Neural progenitor cell (in vitro differentiated cells): ENCODE measurements around the gene PKDREJ. TPM values are rescaled to one million over a fixed set of nuclear protein-coding genes. Genes with fewer than 3 reads are reported as not detected.

Source experiments
- DNase-seq: peaks from one replicate; pipeline ENCODE4 v3.0.0-alpha.2; 2016; ENCODE audit warnings: low spot score
- H2AFZ ChIP-seq: fragments of 200-600 bp; sonication (generic); replicated peaks from 2 replicates; pipeline ENCODE4 v1.6.1; 2016; ENCODE audit warnings: antibody characterized with exemption
- H3F3A ChIP-seq: fragments of 200-600 bp; sonication (generic); 2 replicates; pipeline ENCODE4 v1.6.1; 2016; ENCODE audit warnings: antibody characterized with exemption, low read depth
- H3K27ac ChIP-seq: fragments of 200-600 bp; sonication (generic); 2 replicates; pipeline ENCODE4 v1.5.1; 2016; ENCODE audit warnings: mild to moderate bottlenecking
- H3K27me3 ChIP-seq: fragments of 200-600 bp; sonication (generic); 2 replicates; pipeline ENCODE4 v1.6.1; 2016; ENCODE audit warnings: mild to moderate bottlenecking, moderate library complexity
- H3K36me3 ChIP-seq: fragments of 200-600 bp; sonication (generic); 2 replicates; pipeline ENCODE4 v1.5.1; 2016
- H3K4me1 ChIP-seq: fragments of 200-600 bp; sonication (generic); 2 replicates; pipeline ENCODE4 v1.6.1; 2016; ENCODE audit warnings: mixed run types
- H3K4me2 ChIP-seq: fragments of 200-600 bp; sonication (generic); 2 replicates; pipeline ENCODE4 v1.6.1; 2016
- H3K4me3 ChIP-seq: fragments of 200-600 bp; sonication (generic); 2 replicates; pipeline ENCODE4 v1.5.1; 2016
- H3K79me2 ChIP-seq: fragments of 200-600 bp; sonication (generic); 2 replicates; pipeline ENCODE4 v1.6.1; 2016; ENCODE audit warnings: low read depth
- H3K9ac ChIP-seq: fragments of 200-600 bp; sonication (generic); 2 replicates; pipeline ENCODE4 v1.6.1; 2016
- H3K9me3 ChIP-seq: fragments of 200-600 bp; sonication (generic); 2 replicates; pipeline ENCODE4 v1.5.1; 2016; ENCODE audit warnings: low read depth
- H4K20me1 ChIP-seq: fragments of 200-600 bp; sonication (generic); 2 replicates; pipeline ENCODE4 v1.6.1; 2016; ENCODE audit warnings: low read depth
- H3K27ac Mint-ChIP-seq: 3 replicates; pipeline ENCODE4 v1.8.0; 2021; ENCODE audit warnings: mixed read lengths
- H3K27me3 Mint-ChIP-seq: 2 replicates; pipeline ENCODE4 v1.8.0; 2022; ENCODE audit warnings: low read depth, mild to moderate bottlenecking, inconsistent platforms, moderate library complexity, mixed read lengths; ENCODE audit not compliant: insufficient read depth
- H3K36me3 Mint-ChIP-seq: 3 replicates; pipeline ENCODE4 v1.8.0; 2021; ENCODE audit warnings: mixed read lengths
- H3K4me1 Mint-ChIP-seq: 3 replicates; pipeline ENCODE4 v1.8.0; 2021; ENCODE audit warnings: mixed read lengths
- H3K4me3 Mint-ChIP-seq: 3 replicates; pipeline ENCODE4 v1.8.0; 2021; ENCODE audit warnings: mild to moderate bottlenecking, moderate library complexity, mixed read lengths
- H3K9me3 Mint-ChIP-seq: 3 replicates; pipeline ENCODE4 v1.8.0; 2020; ENCODE audit warnings: mixed read lengths
- EZH2 ChIP-seq: fragments of 200-600 bp; sonication (generic); IDR thresholded peaks from 2 replicates; pipeline ENCODE4 v1.6.1; 2017; ENCODE audit warnings: antibody characterized with exemption, mild to moderate bottlenecking, moderate library complexity
- EZH2phosphoT487 ChIP-seq: fragments of 200-600 bp; sonication (generic); IDR thresholded peaks from 2 replicates; pipeline ENCODE4 v1.6.1; 2017; ENCODE audit warnings: antibody characterized with exemption
- total RNA-seq: library from RNA; depleted of rRNA; stranded (reverse); fragments of >200 nt; gene quantifications from 2 replicates; pipeline ENCODE4 v1.2.3, GENCODE V29; 2015; ENCODE audit warnings: low replicate concordance
- TF ChIP-seq, protein P1 (sequence below): fragments of 200-600 bp; sonication (generic); IDR thresholded peaks from 2 replicates; pipeline ENCODE4 v1.5.1; 2017; ENCODE audit warnings: antibody characterized with exemption, mild to moderate bottlenecking

The PKDREJ gene
- total RNA-seq, 1 donor from 2014 or later: not detected

DNA sequence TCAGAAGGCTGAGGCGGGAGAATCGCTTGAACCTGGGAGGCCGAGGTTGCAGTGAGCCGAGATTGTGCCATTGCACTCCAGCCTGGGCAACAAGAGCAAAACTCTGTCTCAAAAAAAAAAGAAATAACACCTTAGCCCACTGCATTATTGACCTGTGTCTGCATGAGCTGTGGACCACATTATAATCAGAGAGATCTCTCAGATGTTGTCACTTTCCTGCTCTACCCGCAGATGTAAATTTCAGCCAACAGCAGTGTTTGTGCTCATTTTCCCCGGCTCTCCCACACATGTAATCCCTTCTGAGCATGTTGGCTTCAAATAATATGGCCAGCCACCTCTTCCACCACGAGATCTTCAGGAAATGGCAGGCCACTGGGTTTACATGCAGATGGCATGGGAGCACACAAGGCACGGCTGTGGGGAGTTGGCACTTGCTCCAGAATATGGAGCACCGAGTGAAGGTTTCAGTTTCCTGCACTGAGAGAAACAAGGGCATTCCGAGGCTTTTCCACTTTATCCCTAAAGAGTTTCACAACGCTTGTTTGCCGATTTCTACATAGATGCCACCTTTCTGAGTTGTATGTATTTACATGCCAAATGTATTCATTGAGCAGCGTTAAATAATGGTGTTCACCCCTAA lies 32.8 kb downstream of the PKDREJ start:
- no peaks in the 10 kb centered on the region for H3F3A ChIP-seq
- H3K4me3 ChIP-seq: no peak overlapping the region
- H3K4me3 Mint-ChIP-seq: no peak overlapping the region
- no peaks in the 10 kb centered on the region for H3K36me3 ChIP-seq
- peaks cover 8% of the 10 kb centered on the region for H3K4me1 Mint-ChIP-seq
- no peak overlapping the region for H3K4me2 ChIP-seq
- no peak overlapping the region for H3K27ac ChIP-seq
- H4K20me1 ChIP-seq: no peaks in the 10 kb centered on the region
- H3K36me3 Mint-ChIP-seq: peaks cover 3% of the 10 kb centered on the region
- no peaks in the 10 kb centered on the region for H3K4me1 ChIP-seq
- no peak for DNase-seq
- H3K79me2 ChIP-seq: no peaks in the 10 kb centered on the region
- TF ChIP-seq, protein P1, sequence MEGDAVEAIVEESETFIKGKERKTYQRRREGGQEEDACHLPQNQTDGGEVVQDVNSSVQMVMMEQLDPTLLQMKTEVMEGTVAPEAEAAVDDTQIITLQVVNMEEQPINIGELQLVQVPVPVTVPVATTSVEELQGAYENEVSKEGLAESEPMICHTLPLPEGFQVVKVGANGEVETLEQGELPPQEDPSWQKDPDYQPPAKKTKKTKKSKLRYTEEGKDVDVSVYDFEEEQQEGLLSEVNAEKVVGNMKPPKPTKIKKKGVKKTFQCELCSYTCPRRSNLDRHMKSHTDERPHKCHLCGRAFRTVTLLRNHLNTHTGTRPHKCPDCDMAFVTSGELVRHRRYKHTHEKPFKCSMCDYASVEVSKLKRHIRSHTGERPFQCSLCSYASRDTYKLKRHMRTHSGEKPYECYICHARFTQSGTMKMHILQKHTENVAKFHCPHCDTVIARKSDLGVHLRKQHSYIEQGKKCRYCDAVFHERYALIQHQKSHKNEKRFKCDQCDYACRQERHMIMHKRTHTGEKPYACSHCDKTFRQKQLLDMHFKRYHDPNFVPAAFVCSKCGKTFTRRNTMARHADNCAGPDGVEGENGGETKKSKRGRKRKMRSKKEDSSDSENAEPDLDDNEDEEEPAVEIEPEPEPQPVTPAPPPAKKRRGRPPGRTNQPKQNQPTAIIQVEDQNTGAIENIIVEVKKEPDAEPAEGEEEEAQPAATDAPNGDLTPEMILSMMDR: no peak
- TF ChIP-seq EZH2phosphoT487 (no peak), EZH2 (no peak)
- no peaks in the 10 kb centered on the region for H3K9me3 ChIP-seq
- peaks cover 2% of the 10 kb centered on the region for H3K27me3 Mint-ChIP-seq
- H3K9me3 Mint-ChIP-seq: no peaks in the 10 kb centered on the region
- no peak overlapping the region for H2AFZ ChIP-seq
- no peak overlapping the region for H3K9ac ChIP-seq
- H3K27ac Mint-ChIP-seq: no peak overlapping the region
- H3K27me3 ChIP-seq: no peaks in the 10 kb centered on the region

DNA sequence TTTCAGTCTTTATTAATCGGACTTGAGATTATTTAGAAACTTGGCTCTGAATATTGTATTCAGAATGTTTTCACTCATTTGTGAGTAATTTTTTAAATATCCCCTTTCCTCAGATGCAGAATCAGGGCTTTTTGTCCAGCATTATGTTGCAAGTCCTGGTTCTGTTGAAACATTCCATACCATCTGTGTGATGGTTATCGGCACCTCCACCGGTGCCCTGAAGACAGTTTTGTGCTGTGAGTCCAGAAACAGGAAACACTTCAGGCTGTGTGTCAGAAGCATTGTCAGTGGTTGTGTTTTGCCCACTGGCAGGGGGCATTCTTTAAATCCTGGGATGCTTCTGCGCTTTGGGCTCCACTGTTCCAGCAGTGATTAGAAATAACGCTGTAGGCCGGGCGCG lies 33.4 kb downstream of the PKDREJ start:
- Histone ChIP-seq H3K79me2 (no peaks in the 10 kb centered on the region), H3F3A (no peaks in the 10 kb centered on the region), H3K4me1 (no peaks in the 10 kb centered on the region), H3K27ac (no peak overlapping the region), H3K27me3 (no peaks in the 10 kb centered on the region), H2AFZ (no peak overlapping the region), H3K4me3 (no peak overlapping the region), H3K4me2 (no peak overlapping the region), H4K20me1 (no peaks in the 10 kb centered on the region), H3K9ac (no peak overlapping the region), H3K36me3 (no peaks in the 10 kb centered on the region), H3K9me3 (no peaks in the 10 kb centered on the region)
- Mint-ChIP-seq H3K4me1 (peaks cover 15% of the 10 kb centered on the region), H3K27ac (no peak overlapping the region), H3K36me3 (peaks cover 3% of the 10 kb centered on the region), H3K27me3 (peaks cover 2% of the 10 kb centered on the region), H3K9me3 (no peaks in the 10 kb centered on the region), H3K4me3 (no peak overlapping the region)
- DNase-seq: no peak
- TF ChIP-seq EZH2: no peak

DNA sequence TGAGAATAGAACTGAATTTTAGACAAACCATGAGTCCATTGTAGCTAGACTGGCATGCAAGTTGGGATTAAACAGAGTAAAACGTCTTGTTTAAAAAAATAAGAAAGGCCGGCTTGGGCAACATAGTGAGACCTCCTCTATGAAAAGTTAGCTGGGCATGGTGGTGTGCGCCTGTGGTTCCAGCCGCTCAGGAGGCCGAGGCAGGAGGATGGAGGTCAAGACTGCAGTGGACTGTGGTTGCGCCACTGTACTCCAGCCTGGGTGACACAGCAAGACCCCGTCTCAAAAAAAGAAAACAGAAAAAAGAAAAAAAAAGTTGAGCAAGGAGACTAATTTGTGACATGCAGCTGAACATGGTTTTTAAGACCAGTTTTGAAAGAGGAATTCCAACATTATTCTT lies 36.6 kb downstream of the PKDREJ start:
- no peaks in the 10 kb centered on the region for H3K4me1 ChIP-seq
- Mint-ChIP-seq H3K27me3 (peaks cover 4% of the 10 kb centered on the region), H3K4me1 (peaks cover 15% of the 10 kb centered on the region), H3K4me3 (no peak overlapping the region), H3K9me3 (no peaks in the 10 kb centered on the region), H3K36me3 (peaks cover 3% of the 10 kb centered on the region), H3K27ac (peak overlapping the region; percentile 42)
- H3K27ac ChIP-seq: no peak overlapping the region
- TF ChIP-seq EZH2: no peak
- no peak for TF ChIP-seq EZH2phosphoT487
- TF ChIP-seq, protein P1: no peak
- no peak overlapping the region for H3K4me3 ChIP-seq
- H3K9me3 ChIP-seq: no peaks in the 10 kb centered on the region
- H3K79me2 ChIP-seq: no peaks in the 10 kb centered on the region
- no peak overlapping the region for H2AFZ ChIP-seq
- H3K9ac ChIP-seq: no peak overlapping the region
- DNase-seq: no peak
- no peaks in the 10 kb centered on the region for H4K20me1 ChIP-seq
- H3K36me3 ChIP-seq: no peaks in the 10 kb centered on the region
- no peak overlapping the region for H3K4me2 ChIP-seq
- H3K27me3 ChIP-seq: no peaks in the 10 kb centered on the region
- no peaks in the 10 kb centered on the region for H3F3A ChIP-seq

DNA sequence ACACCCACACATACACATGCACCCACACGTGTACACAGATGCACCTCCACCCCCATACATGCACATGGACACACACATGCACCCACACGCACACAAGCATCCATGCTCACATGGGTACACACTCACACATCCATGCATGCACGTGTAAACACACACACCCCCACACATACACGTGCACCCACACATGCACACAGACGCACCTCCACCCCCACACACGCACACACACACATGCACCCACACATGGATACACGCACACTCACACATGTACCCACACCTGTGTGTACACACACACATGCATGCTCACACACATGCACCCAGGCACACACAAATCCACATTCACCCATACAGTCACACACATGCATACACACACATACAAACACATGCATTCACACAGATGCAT lies 37.5 kb downstream of the PKDREJ start:
- Histone ChIP-seq H3F3A (no peaks in the 10 kb centered on the region), H3K27me3 (no peaks in the 10 kb centered on the region), H3K4me1 (no peaks in the 10 kb centered on the region), H3K27ac (no peak overlapping the region), H3K4me2 (no peak overlapping the region), H3K4me3 (no peak overlapping the region), H4K20me1 (no peaks in the 10 kb centered on the region), H3K9ac (no peak overlapping the region), H2AFZ (no peak overlapping the region), H3K79me2 (no peaks in the 10 kb centered on the region), H3K36me3 (no peaks in the 10 kb centered on the region), H3K9me3 (no peaks in the 10 kb centered on the region)
- Mint-ChIP-seq H3K36me3 (peaks cover 9% of the 10 kb centered on the region), H3K27ac (peak overlapping the region; percentile 44), H3K9me3 (no peaks in the 10 kb centered on the region), H3K27me3 (peaks cover 4% of the 10 kb centered on the region), H3K4me3 (no peak overlapping the region), H3K4me1 (peaks cover 15% of the 10 kb centered on the region)
- no peak for DNase-seq
- TF ChIP-seq EZH2phosphoT487 (no peak), EZH2 (no peak)
- TF ChIP-seq, protein P1: no peak
